HG02884 (cell line): ENCODE results near the gene ZNF142.
"Not testable (repeated sequence)": the region's sequence is repeated elsewhere in the genome, so short reads cannot be mapped to it uniquely, and the experiment has no call there.

Experiments
- ATAC-seq: cut with Tn5 transposase; IDR thresholded peaks from one replicate; pipeline ENCODE4 v1.9.1; 2021; ENCODE audit warnings: mild to moderate bottlenecking, moderate library complexity; ENCODE audit not compliant: unreplicated experiment

ZNF142 gene, protein sequence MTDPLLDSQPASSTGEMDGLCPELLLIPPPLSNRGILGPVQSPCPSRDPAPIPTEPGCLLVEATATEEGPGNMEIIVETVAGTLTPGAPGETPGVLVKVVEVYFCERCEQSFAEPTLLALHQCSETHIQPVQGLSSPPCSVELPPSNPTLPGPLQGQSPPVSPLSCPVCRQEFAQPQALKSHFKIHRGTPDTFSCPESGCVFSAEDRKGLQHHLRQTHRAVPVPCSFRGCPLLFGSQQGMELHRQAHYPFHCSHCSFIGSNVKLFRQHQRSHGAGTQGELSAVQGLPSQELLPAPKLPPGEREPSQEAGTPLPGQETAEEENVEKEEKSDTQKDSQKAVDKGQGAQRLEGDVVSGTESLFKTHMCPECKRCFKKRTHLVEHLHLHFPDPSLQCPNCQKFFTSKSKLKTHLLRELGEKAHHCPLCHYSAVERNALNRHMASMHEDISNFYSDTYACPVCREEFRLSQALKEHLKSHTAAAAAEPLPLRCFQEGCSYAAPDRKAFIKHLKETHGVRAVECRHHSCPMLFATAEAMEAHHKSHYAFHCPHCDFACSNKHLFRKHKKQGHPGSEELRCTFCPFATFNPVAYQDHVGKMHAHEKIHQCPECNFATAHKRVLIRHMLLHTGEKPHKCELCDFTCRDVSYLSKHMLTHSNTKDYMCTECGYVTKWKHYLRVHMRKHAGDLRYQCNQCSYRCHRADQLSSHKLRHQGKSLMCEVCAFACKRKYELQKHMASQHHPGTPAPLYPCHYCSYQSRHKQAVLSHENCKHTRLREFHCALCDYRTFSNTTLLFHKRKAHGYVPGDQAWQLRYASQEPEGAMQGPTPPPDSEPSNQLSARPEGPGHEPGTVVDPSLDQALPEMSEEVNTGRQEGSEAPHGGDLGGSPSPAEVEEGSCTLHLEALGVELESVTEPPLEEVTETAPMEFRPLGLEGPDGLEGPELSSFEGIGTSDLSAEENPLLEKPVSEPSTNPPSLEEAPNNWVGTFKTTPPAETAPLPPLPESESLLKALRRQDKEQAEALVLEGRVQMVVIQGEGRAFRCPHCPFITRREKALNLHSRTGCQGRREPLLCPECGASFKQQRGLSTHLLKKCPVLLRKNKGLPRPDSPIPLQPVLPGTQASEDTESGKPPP (N-terminal part only)

DNA sequence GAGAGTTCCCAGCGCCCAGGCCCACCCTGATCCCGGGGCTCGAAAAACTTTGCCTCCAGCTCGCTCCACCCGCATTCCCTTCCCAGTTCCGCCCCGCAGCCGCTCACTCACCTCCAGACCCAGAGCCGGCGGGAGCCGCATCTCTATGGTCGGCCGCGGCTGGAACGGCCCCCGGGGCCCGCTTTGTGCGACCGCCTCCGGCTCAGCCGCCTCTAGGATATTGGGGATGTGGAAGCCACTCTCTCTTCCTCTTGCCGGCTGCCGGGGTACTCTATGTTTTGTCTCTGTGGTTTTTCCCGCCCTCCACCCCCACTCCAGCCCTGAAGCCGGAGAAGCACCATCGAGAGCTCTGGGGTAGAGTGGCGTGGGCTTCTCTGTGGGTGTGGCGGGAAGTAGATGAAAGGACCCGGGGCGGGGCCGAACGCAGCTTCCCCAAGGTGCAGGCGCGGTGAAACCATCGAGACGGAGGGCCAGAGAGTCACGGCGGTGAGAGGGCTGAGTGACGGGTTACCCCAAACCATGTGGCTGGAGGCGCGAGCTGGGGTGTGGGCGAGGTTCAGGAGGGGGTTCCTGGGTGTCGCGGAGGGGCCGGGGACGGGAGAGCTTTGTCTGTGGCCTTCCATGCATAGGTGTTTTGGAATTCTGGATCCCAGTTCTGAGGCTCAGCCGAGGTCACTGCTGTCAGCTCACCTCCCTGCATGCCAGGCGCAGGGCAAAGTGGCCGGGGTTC lies at the start of gene ZNF142, which contains the start of gene BCS1L:
Gene ZNF142 (minus strand): TSS at position 366 of the 730 bp plus-strand sequence. CDS start 3,194 bp downstream, outside the sequence.
Gene BCS1L (plus strand): TSS at position 426 of the 730 bp plus-strand sequence. CDS start 1,305 bp downstream, outside the sequence.
- peak; percentile 92 for ATAC-seq

GRCh38 chr2:218708086-218708485 lies 48.7 kb upstream of the ZNF142 start:
- no peak for ATAC-seq

DNA sequence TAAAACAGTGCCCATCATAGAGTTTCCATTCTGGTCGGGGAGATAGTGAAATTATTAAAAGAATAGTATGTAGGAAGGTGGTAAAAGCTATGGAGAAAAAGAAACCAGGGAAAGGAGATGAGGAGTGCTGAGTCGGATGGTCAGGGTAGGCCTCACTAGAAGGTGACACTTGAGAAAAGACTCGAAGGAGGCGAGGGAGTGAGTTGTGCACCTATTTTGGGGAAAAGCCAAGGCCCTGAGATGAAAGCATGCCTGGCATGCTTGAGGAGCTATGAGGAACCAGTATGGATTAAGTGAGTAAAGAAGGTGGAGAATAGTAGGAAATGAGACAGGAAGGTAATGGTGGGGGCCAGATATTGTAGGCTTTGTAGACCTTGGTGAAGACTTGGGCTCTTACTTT lies 43.9 kb upstream of the ZNF142 start:
- ATAC-seq: no peak

GRCh38 chr2:218701806-218702205 lies 42.4 kb upstream of the ZNF142 start:
- ATAC-seq: no peak

DNA sequence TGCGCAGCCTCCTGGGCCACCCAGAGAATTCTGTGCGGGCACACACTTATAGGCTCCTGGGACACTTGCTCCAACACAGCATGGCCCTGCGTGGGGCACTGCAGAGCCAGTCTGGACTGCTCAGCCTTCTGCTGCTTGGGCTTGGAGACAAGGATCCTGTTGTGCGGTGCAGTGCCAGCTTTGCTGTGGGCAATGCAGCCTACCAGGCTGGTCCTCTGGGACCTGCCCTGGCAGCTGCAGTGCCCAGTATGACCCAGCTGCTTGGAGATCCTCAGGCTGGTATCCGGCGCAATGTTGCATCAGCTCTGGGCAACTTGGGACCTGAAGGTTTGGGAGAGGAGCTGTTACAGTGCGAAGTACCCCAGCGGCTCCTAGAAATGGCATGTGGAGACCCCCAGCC lies 39.5 kb upstream of the ZNF142 start:
- no peak for ATAC-seq

GRCh38 chr2:218694405-218695145 lies 35.2 kb upstream of the ZNF142 start:
- no peak for ATAC-seq

GRCh38 chr2:218691234-218691633 lies 31.8 kb upstream of the ZNF142 start:
- ATAC-seq: no peak

- not testable (repeated sequence) for ATAC-seq
Measured at GRCh38 chr2:218687400-218688060, 28.1 kb upstream of the ZNF142 start.

DNA sequence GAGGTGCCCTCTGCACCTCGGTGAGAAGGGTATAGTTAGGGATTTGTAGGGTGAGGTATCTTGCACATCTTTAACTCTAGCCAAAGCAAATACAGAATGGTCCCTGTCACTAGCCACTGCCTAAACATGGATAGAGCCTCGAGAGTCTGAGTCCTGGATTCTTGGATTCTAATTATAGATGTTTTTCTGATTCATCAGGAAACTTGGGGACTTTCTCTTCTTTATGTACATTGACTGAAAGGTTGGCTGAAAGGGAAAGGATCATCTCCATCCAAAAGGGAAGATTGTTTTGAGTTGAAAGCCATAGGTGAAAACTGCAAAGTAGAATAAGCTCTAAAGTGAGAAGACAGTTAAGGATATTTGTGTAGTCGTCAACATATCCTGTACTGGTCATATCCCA lies 20.6 kb upstream of the ZNF142 start:
- no peak for ATAC-seq

- ATAC-seq: no peak
Measured at GRCh38 chr2:218679119-218679518, 19.7 kb upstream of the ZNF142 start.

- peak; percentile 98 for ATAC-seq
Measured at GRCh38 chr2:218671654-218672566, 12.5 kb upstream of the ZNF142 start, which contains the start of the genes RNF25 and STK36. Gene RNF25 (minus strand): TSS chr2:218672002. CDS start chr2:218671970, 32 bp downstream. Gene STK36 (plus strand): TSS chr2:218672086. CDS start chr2:218672830, 744 bp downstream.

DNA sequence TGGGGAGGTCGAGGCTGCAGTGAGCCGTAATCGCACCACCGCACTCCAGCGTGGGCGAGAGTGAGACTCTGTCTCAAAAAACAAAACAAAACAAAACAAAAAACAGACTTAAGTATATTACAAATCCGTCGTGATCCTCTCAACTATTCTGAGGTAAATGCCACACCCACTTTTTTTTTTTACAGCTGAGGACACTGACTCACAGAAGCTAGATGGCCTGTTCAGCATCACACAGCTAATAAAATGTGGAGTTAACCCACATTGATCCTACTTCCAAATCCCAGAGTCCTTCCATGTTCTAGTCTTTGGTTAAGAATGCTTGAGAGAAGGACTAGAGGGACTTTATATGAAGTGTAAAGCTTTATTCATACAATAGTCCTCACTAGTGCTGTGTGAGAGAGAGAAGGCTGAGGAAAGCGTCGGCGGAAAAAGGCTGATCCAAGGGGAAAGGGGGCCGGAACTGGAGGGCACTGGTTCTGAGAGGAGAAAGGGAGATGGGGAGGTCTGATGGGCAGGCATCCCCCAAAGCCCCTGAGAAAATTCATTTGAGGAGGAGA lies 11.8 kb upstream of the ZNF142 start:
- no peak for ATAC-seq

DNA sequence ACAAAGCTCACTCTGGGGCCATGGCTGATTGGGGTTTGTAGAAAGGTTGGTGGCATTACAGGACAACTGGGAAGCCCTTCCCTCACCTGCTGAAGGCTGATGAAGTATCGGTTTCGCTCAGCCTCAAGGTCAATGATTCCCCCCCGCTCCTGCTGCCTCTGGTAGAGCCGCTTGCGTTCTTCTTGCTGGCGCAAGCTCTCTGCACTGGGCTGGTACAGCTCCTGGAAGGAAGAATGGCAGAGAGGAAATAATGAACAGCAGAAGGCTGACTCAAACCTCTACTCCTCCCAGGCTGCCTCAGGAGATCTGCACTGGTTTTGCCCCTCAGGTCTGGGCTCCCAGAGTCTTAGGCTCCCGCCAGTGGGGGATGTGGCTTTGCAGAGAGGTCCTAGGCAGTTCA lies 5.2 kb upstream of the ZNF142 start:
- no peak for ATAC-seq

DNA sequence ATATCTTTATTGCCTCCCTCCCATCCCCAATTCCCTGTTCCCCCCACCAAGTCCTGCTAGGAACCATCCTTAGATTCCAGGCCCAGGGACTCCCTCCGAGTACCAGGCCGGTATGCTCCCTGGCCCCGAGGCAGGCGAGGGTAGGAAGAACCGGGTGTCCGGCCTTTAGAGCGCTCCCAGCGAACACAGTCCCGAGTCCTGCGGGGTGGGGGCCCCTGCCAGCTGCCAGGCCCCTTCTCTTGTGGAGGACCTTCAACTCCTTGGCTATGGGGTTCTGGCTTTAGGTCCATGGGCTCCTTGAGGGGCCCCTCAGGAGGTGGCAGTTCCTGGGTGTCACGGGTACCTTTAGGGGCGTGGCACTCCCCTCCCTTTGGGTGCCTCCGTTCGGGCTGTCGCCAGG lies 4.5 kb upstream of the ZNF142 start:
- ATAC-seq: no peak

DNA sequence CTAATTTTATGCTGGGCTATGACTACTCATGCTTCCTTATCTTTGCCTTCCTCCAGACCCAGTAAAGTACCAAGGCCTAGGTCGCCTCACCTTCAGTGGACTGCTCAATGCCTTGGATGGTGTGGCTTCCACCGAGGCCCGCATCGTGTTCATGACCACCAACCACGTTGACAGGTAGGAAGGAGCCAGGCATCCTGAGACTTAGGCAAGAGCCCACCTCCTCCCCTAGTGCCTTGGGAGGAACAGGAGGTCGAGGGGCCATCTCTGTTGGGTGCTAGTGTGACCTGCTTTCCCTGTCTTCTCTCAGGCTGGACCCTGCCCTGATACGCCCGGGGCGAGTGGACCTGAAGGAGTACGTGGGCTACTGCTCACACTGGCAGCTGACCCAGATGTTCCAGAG lies 3.4 kb upstream of the ZNF142 start:
- no peak for ATAC-seq

DNA sequence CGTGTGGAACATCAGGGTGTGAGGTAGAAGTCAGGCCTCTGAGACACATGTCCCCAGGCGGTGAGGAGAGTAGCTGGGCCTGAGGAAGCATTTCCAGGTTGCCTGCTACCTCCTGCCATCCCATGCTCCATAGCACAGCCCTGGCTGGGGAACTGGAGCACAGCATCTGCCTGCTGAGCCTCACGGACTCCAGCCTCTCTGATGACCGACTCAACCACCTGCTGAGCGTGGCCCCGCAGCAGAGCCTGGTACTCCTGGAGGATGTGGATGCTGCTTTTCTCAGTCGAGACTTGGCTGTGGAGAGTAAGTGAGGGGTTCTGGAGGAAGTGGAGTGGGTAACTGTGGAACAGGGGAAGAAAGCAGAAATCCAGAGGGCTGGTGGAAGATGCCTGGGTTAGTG lies 3.0 kb upstream of the ZNF142 start:
- ATAC-seq: no peak

DNA sequence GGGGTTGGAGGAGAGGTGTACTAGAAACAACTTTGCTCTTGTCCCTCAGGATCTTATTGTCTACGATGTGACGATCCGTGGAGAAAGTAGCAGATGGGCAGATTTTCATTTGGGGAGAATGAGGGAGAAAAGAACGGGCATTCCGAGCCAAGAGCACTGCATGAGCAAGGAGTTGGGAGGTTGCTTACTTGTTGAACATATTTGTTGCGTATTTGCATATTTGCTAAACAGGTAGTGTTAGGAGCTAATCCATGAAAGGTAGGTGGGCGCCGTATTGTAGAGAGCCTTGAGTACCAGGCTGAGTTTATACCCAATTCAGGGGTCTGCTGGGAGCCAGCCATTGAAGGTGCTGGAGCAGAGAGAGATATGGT lies 550 bp upstream of the ZNF142 start:
- ATAC-seq: no peak
